ENCODE measurements around the gene SCUBE3. TPM values are rescaled to one million over a fixed set of nuclear protein-coding genes. Genes with fewer than 3 reads are reported as not detected.

SCUBE3 gene
- total RNA-seq, 1 donor from 2014 or later = 2.4 TPM

GRCh38 chr6:35181933-35182612 lies 31.7 kb upstream of the SCUBE3 start:
- no peak for DNase-seq

GRCh38 chr6:35183281-35183680 lies 30.5 kb upstream of the SCUBE3 start:
- no peak for DNase-seq

- no peak for DNase-seq
Observed at GRCh38 chr6:35183935-35184334, 29.8 kb upstream of the SCUBE3 start.

- DNase-seq = no peak
Observed at GRCh38 chr6:35184580-35185301, 29.0 kb upstream of the SCUBE3 start.

- no peak for DNase-seq
Observed at GRCh38 chr6:35185302-35185681, 28.5 kb upstream of the SCUBE3 start.

- no peak for DNase-seq
Observed at GRCh38 chr6:35185971-35186370, 27.8 kb upstream of the SCUBE3 start.

GRCh38 chr6:35186571-35186970 lies 27.2 kb upstream of the SCUBE3 start:
- no peak for DNase-seq

- DNase-seq = no peak
Observed at GRCh38 chr6:35188886-35189285, 24.9 kb upstream of the SCUBE3 start.

GRCh38 chr6:35190306-35190705 lies 23.4 kb upstream of the SCUBE3 start:
- DNase-seq = no peak

- no peak for DNase-seq
Observed at GRCh38 chr6:35191889-35192288, 21.9 kb upstream of the SCUBE3 start.

GRCh38 chr6:35192301-35192860 lies 21.4 kb upstream of the SCUBE3 start:
- no peak for DNase-seq

- DNase-seq = no peak
Observed at GRCh38 chr6:35194390-35194789, 19.4 kb upstream of the SCUBE3 start.

- no peak for DNase-seq
Observed at GRCh38 chr6:35195120-35195780, 18.5 kb upstream of the SCUBE3 start.

- no peak for DNase-seq
Observed at GRCh38 chr6:35197196-35197595, 16.6 kb upstream of the SCUBE3 start.

- no peak for DNase-seq
Observed at GRCh38 chr6:35199866-35200265, 13.9 kb upstream of the SCUBE3 start.

GRCh38 chr6:35202066-35202546 lies 11.7 kb upstream of the SCUBE3 start:
- no peak for DNase-seq

- no peak for DNase-seq
Observed at GRCh38 chr6:35203152-35203670, 10.5 kb upstream of the SCUBE3 start.

GRCh38 chr6:35203680-35204079 lies 10.1 kb upstream of the SCUBE3 start:
- DNase-seq = no peak

GRCh38 chr6:35206346-35206745 lies 7.4 kb upstream of the SCUBE3 start:
- DNase-seq = no peak

GRCh38 chr6:35208419-35208818 lies 5.3 kb upstream of the SCUBE3 start:
- DNase-seq = no peak

- no peak for DNase-seq
Observed at GRCh38 chr6:35209081-35209480, 4.7 kb upstream of the SCUBE3 start.

GRCh38 chr6:35209622-35210247 lies 4.0 kb upstream of the SCUBE3 start:
- DNase-seq = no peak
